Spleen (tissue), 11 donors: ENCODE measurements around the gene NEIL1. TPM values are rescaled to one million over a fixed set of nuclear protein-coding genes. Genes with fewer than 3 reads are reported as not detected.

Experiments
- DNase-seq: peaks from one replicate; pipeline ENCODE4 v3.0.0-alpha.2; 2020
- H3K27ac ChIP-seq, 8 donors: fragments of 200-600 bp; sonication (generic) in 7 of 8; 1 replicate in 4 of 8; 2 replicates in 4 of 8; pipeline versions ENCODE4 v1.5.0 to v1.8.0; 2016 to 2021; ENCODE audit warnings: inconsistent platforms in 4 of 8, mild to moderate bottlenecking in 4 of 8, moderate library complexity in 1 of 8
- H3K27me3 ChIP-seq, 7 donors: fragments of 200-600 bp; sonication (generic) in 6 of 7; replicated peaks in 1 of 7; 1 replicate in 4 of 7; 2 replicates in 3 of 7; pipeline versions ENCODE4 v1.5.0 to v1.8.0; 2016 to 2021; ENCODE audit warnings: inconsistent platforms in 3 of 7, mild to moderate bottlenecking in 1 of 7
- H3K36me3 ChIP-seq, 6 donors: fragments of 200-600 bp; sonication (generic) in 5 of 6; 1 replicate in 4 of 6; 2 replicates in 2 of 6; pipeline versions ENCODE4 v1.5.0 to v1.8.0; 2016 to 2021; ENCODE audit warnings: inconsistent platforms in 2 of 6
- H3K4me1 ChIP-seq, 6 donors: fragments of 200-600 bp; sonication (generic) in 5 of 6; 1 replicate in 3 of 6; 2 replicates in 3 of 6; pipeline versions ENCODE4 v1.5.0 to v1.8.0; 2016 to 2021; ENCODE audit warnings: inconsistent platforms in 3 of 6
- H3K4me3 ChIP-seq, 8 donors: fragments of 200-600 bp; sonication (generic) in 7 of 8; 1 replicate in 4 of 8; 2 replicates in 4 of 8; pipeline versions ENCODE4 v1.5.0 to v1.8.0; 2016 to 2021; ENCODE audit warnings: inconsistent platforms in 4 of 8, mild to moderate bottlenecking in 4 of 8, moderate library complexity in 2 of 8
- H3K9me3 ChIP-seq, 8 donors: fragments of 200-600 bp; sonication (generic) in 7 of 8; 1 replicate in 4 of 8; 2 replicates in 4 of 8; pipeline versions ENCODE4 v1.5.0 to v1.8.0; 2016 to 2021; ENCODE audit warnings: inconsistent platforms in 4 of 8
- CTCF ChIP-seq, 11 experiments: fragments of 200-600 bp in 7 of 11; fragments of 450-650 bp in 4 of 11; sonication (generic) in 4 of 11; IDR thresholded peaks in 8 of 11; conservative IDR thresholded peaks in 3 of 11; 1 replicate in 7 of 11; 2 replicates in 4 of 11; pipeline versions ENCODE4 v1.4.0 to v1.8.0; 2016 to 2021; ENCODE audit warnings: antibody characterized with exemption in 11 of 11, inconsistent platforms in 4 of 11, mild to moderate bottlenecking in 1 of 11
- POLR2A ChIP-seq, 3 donors: fragments of 450-650 bp; IDR thresholded peaks; one replicate each; pipeline ENCODE4 v1.5.1; 2017; ENCODE audit warnings: antibody characterized with exemption in 3 of 3, mild to moderate bottlenecking in 1 of 3
- POLR2AphosphoS5 ChIP-seq, 3 donors: sonication (generic); formaldehyde crosslinking; IDR thresholded peaks; one replicate each; pipeline ENCODE4 v1.5.1; 2017; ENCODE audit warnings: antibody characterized with exemption in 3 of 3
- WGBS, 5 donors: extraction: QIAGEN DNeasy Blood & Tissue Kit in 3 of 5; methylation state at CpG; one replicate each; pipeline versions ENCODE4 v1.1.5 to v1.1.7; 2013 to 2018; 5-methylcytosine and 5-hydroxymethylcytosine counted together
- intact Hi-C: fragments of 100-400 bp; cut with DNase I; formaldehyde crosslinking; loops from one replicate; pipeline ENCODE4 v1.15.0; 2023; ENCODE audit warnings: low total_unique reads
- polyA plus RNA-seq, 3 donors: library from polyadenylated mRNA; stranded (reverse); fragments of 200-250 nt; gene quantifications; one replicate each; pipeline ENCODE4 v1.2.1, GENCODE V29; 2013
- total RNA-seq, 7 donors: library from RNA; depleted of rRNA in 3 of 7; stranded (reverse); fragments of >200 nt in 3 of 7; fragmentation: NEBNext Ultra II Directional in 4 of 7; extraction: Animal tissue kit (Norgen Biotek cat#: 25700) in 4 of 7; gene quantifications; one replicate each; pipeline versions ENCODE4 v1.1.0 to v1.2.1, GENCODE V29; 2016 to 2021
- donor health status: healthy with polysubstance abuse.
- donor health status: DM: no; HTN: no; CAD: no; lungs with moderate emphysema.
- donor health status: DM: no; HTN: no; CAD: no.
- donor health status: Bipolar disorder and iron deficiency.
- donor health status: healthy.
- donor health status: DM: no; HTN: no; CAD: no.
- donor health status: DM: yes; HTN: yes; CAD: no.

NEIL1 gene
- total and polyA plus RNA-seq, 10 donors, result 27.5 to 68.1 (median 45.5) TPM

- peak; percentile 94 for DNase-seq
- 0 to 1% (median 0%) methylated on average over 34 to 42 of the region's 42 CpGs for WGBS, 5 donors
- Histone ChIP-seq H3K36me3 (peaks cover 0 to 26% (median 17%) of the 10 kb centered on the region in 6 donors), H3K27me3 (no peaks in the 10 kb centered on the region), H3K27ac (peak within 1 kb of the TSS in 7 of 8 donors; percentile 35 to 87 (median 70)), H3K9me3 (no peaks in the 10 kb centered on the region), H3K4me1 (peaks cover 0 to 31% (median 23%) of the 10 kb centered on the region in 6 donors), H3K4me3 (peak within 1 kb of the TSS; percentile 70 to 97 (median 78))
- no peak for TF ChIP-seq POLR2A (IDR thresholded peaks at IDR 0.05)
- peak; percentile 76 to 88 (median 82) for TF ChIP-seq POLR2AphosphoS5 (IDR thresholded peaks at IDR 0.05)
- peak in 1 of 11 experiments; percentile 5 for TF ChIP-seq CTCF (IDR thresholded peaks at IDR 0.05 in 8 of 11, conservative IDR thresholded peaks at IDR 0.05 in 3 of 11)
- intact Hi-C loops, result no loop called here
Measured at GRCh38 chr15:75335705-75336355, 11.0 kb upstream of the NEIL1 start, which contains the start of gene COMMD4. TSS of gene COMMD4 (plus strand) at chr15:75336063. CDS start at chr15:75336090, 27 bp downstream.

DNA sequence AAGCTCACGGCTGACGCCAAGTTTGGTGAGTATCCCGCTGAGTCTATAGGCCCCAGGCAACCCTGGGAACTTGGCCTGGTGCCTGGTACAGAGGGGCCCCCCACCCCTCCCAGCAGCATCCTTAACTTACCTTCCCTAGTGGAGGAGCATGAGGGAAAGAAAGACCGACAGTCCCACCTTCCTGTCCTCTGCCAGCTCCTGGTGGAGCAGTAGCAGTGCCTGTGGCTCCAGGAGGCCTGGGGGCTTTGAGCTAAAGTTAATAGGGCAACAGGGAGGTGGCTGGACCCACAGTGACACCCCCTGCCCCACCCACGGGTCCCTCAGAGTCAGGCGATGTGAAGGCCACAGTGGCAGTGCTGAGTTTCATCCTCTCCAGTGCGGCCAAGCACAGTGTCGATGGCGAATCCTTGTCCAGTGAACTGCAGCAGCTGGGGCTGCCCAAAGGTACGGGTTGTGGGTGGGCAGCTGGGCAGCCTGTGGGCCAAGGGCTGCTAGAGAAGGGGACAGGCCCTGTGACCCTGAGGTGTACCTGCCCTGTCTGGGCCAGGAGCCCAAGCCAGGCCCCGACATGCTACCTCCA lies 8.1 kb upstream of the NEIL1 start:
- peaks cover 0 to 36% (median 23%) of the 10 kb centered on the region in 6 donors for H3K4me1 ChIP-seq
- no peak for DNase-seq
- H3K4me3 ChIP-seq, result no peak overlapping the region
- no peak for TF ChIP-seq POLR2A (IDR thresholded peaks at IDR 0.05)
- no peak for TF ChIP-seq POLR2AphosphoS5 (IDR thresholded peaks at IDR 0.05)
- no peak for TF ChIP-seq CTCF (IDR thresholded peaks at IDR 0.05 in 8 of 11, conservative IDR thresholded peaks at IDR 0.05 in 3 of 11)
- intact Hi-C loops, result no loop called here
- no peaks in the 10 kb centered on the region for H3K27me3 ChIP-seq
- H3K36me3 ChIP-seq, result peaks cover 0 to 35% (median 19%) of the 10 kb centered on the region in 6 donors
- 92 to 98% (median 94%) methylated on average over 6 to 11 of the region's 11 CpGs for WGBS, 5 donors
- no peak overlapping the region for H3K27ac ChIP-seq
- no peaks in the 10 kb centered on the region for H3K9me3 ChIP-seq

GRCh38 chr15:75339531-75340240 lies 7.2 kb upstream of the NEIL1 start:
- WGBS, 5 donors, result 89 to 95% (median 93%) methylated on average over 5 to 13 of the region's 13 CpGs
- H3K4me1 ChIP-seq, result peaks cover 0 to 42% (median 23%) of the 10 kb centered on the region in 6 donors
- no peak overlapping the region for H3K4me3 ChIP-seq
- no peak overlapping the region for H3K27ac ChIP-seq
- TF ChIP-seq POLR2A (IDR thresholded peaks at IDR 0.05) (no peak), CTCF (IDR thresholded peaks at IDR 0.05 in 8 of 11, conservative IDR thresholded peaks at IDR 0.05 in 3 of 11) (no peak), POLR2AphosphoS5 (IDR thresholded peaks at IDR 0.05) (no peak)
- H3K9me3 ChIP-seq, result no peaks in the 10 kb centered on the region
- H3K36me3 ChIP-seq, result peaks cover 0 to 35% (median 19%) of the 10 kb centered on the region in 6 donors
- H3K27me3 ChIP-seq, result no peaks in the 10 kb centered on the region
- DNase-seq, result no peak
- intact Hi-C loops, result no loop called here
